Smooth muscle cell of the brain vasculature (primary cell): ENCODE measurements around the gene BCL6B.
"Not testable (repeated sequence)": the region's sequence is repeated elsewhere in the genome, so short reads cannot be mapped to it uniquely, and the experiment has no call there.

Experiments
- DNase-seq: peaks from one replicate; pipeline ENCODE4 v3.0.0-alpha.2; 2012; ENCODE audit warnings: low read depth, low spot score

BCL6B gene

GRCh38 chr17:7022781-7023571, at the start of gene BCL6B:
Gene BCL6B, plus strand, starts transcription at chr17:7023050. Its CDS starts 622 bp downstream, at chr17:7023672.
- DNase-seq, result no peak

GRCh38 chr17:6979440-6979839, 43.4 kb upstream of the BCL6B start:
- DNase-seq, result not testable (repeated sequence)

- DNase-seq, result no peak
Measured at GRCh38 chr17:6981426-6981825, 41.4 kb upstream of the BCL6B start.

- DNase-seq, result no peak
Measured at GRCh38 chr17:6985266-6985665, 37.6 kb upstream of the BCL6B start.

- DNase-seq, result no peak
Measured at GRCh38 chr17:6986676-6987075, 36.2 kb upstream of the BCL6B start.

- DNase-seq, result no peak
Measured at GRCh38 chr17:6989779-6990178, 33.1 kb upstream of the BCL6B start.

- DNase-seq, result not testable (repeated sequence)
Measured at GRCh38 chr17:6993613-6994056, 29.2 kb upstream of the BCL6B start.

GRCh38 chr17:6994118-6994598, 28.7 kb upstream of the BCL6B start:
- no peak for DNase-seq

GRCh38 chr17:6994666-6995256, 28.1 kb upstream of the BCL6B start:
- DNase-seq, result no peak

GRCh38 chr17:6995500-6996255, 27.2 kb upstream of the BCL6B start, which contains the start of gene ALOX12:
Gene ALOX12, plus strand, starts transcription at chr17:6996049. Its CDS starts 69 bp downstream, at chr17:6996118.
- DNase-seq, result no peak

GRCh38 chr17:6996256-6997011, 26.4 kb upstream of the BCL6B start:
- DNase-seq, result no peak

- no peak for DNase-seq
Measured at GRCh38 chr17:6997171-6997570, 25.7 kb upstream of the BCL6B start.

- DNase-seq, result no peak
Measured at GRCh38 chr17:6998855-6999508, 23.9 kb upstream of the BCL6B start.

- no peak for DNase-seq
Measured at GRCh38 chr17:7001318-7001961, 21.4 kb upstream of the BCL6B start.

- DNase-seq, result no peak
Measured at GRCh38 chr17:7002288-7003047, 20.4 kb upstream of the BCL6B start.

- DNase-seq, result no peak
Measured at GRCh38 chr17:7003745-7004144, 19.1 kb upstream of the BCL6B start.

GRCh38 chr17:7004398-7005253, 18.2 kb upstream of the BCL6B start:
- DNase-seq, result no peak

GRCh38 chr17:7005716-7006115, 17.1 kb upstream of the BCL6B start:
- no peak for DNase-seq

GRCh38 chr17:7007143-7007542, 15.7 kb upstream of the BCL6B start:
- DNase-seq, result no peak
